ENCODE measurements around the gene LRPPRC.

- TF ChIP-seq POLR2A (IDR thresholded peaks at IDR 0.05) (no peak), CTCF (IDR thresholded peaks at IDR 0.05) (peak; percentile 29 to 69 (median 53))
Observed at GRCh38 chr2:43898134-43898837, 97.5 kb downstream of the LRPPRC start.

Data from right lobe of liver (tissue), 4 donors.